PFSK-1 (cell line): ENCODE measurements around the gene FARS2.

Experiments used
- FOXP2 ChIP-seq: optimal IDR thresholded peaks from 2 replicates; pipeline ENCODE3; 2011; ENCODE audit warnings: borderline replicate concordance, control low read depth, inconsistent platforms; ENCODE audit not compliant: insufficient read depth; ENCODE audit errors: extremely low read length, extremely low read depth
- POLR2AphosphoS5 ChIP-seq: IDR thresholded peaks from 2 replicates; pipeline ENCODE4 v1.6.1; 2012; ENCODE audit warnings: low read depth, mild to moderate bottlenecking, control low read depth, low read length, moderate library complexity
- SIN3A ChIP-seq: IDR thresholded peaks from 2 replicates; pipeline ENCODE4 v1.6.1; 2012; ENCODE audit warnings: mild to moderate bottlenecking, low read length, moderate library complexity, borderline replicate concordance; ENCODE audit not compliant: insufficient read depth
- TAF1 ChIP-seq: IDR thresholded peaks from 2 replicates; pipeline ENCODE4 v1.6.1; 2012; ENCODE audit warnings: low read length, control low read depth, borderline replicate concordance; ENCODE audit not compliant: insufficient read depth
- TF ChIP-seq, protein P1 (sequence below), 2 experiments: IDR thresholded peaks; 2 replicates each; pipeline versions ENCODE4 v1.6.1 to v1.8.0; 2011 to 2012; ENCODE audit warnings: low read depth in 2 of 2, low read length in 2 of 2, control low read depth in 1 of 2, inconsistent platforms in 1 of 2, mild to moderate bottlenecking in 1 of 2, moderate library complexity in 1 of 2; ENCODE audit not compliant: insufficient read depth in 1 of 2

The FARS2 gene

DNA sequence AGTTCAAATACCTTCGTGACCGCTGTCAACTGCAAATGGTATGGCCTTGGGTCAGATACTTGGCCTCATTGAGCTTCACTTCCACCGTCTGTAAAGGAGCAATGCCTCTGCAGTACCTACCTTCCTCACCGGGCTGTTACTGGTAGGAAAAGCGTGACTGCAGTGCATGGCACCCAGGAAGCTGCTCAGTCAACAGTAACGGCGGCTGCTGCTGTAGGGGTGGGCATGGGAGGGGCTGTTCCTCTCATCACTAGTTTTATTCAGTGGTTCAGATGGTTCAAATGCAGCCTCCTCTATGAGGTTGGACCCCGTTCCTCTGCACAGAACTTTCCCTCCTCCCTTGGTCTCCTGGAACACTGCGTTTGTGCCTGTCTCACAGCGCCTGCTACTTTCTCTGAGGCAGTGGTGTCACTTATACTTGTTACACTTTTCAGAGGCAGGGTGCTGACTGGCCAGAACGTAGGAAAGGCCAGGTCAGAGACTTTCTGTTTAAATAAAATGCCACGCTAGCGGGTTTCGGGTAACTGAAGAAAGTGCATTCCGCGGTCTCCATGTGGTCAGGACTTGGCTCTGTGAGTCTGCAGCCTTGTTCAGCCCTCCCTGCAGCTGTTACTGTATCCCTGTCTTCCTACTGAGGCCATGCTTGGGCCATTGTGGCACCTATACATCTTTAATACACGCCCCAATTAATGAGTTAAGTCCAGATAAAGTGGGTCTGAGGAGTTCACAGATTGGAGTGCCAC, 465.8 kb downstream of the FARS2 start:
- TF ChIP-seq POLR2AphosphoS5 (no peak), FOXP2 (no peak), TAF1 (no peak), SIN3A (no peak)
- TF ChIP-seq, protein P1, sequence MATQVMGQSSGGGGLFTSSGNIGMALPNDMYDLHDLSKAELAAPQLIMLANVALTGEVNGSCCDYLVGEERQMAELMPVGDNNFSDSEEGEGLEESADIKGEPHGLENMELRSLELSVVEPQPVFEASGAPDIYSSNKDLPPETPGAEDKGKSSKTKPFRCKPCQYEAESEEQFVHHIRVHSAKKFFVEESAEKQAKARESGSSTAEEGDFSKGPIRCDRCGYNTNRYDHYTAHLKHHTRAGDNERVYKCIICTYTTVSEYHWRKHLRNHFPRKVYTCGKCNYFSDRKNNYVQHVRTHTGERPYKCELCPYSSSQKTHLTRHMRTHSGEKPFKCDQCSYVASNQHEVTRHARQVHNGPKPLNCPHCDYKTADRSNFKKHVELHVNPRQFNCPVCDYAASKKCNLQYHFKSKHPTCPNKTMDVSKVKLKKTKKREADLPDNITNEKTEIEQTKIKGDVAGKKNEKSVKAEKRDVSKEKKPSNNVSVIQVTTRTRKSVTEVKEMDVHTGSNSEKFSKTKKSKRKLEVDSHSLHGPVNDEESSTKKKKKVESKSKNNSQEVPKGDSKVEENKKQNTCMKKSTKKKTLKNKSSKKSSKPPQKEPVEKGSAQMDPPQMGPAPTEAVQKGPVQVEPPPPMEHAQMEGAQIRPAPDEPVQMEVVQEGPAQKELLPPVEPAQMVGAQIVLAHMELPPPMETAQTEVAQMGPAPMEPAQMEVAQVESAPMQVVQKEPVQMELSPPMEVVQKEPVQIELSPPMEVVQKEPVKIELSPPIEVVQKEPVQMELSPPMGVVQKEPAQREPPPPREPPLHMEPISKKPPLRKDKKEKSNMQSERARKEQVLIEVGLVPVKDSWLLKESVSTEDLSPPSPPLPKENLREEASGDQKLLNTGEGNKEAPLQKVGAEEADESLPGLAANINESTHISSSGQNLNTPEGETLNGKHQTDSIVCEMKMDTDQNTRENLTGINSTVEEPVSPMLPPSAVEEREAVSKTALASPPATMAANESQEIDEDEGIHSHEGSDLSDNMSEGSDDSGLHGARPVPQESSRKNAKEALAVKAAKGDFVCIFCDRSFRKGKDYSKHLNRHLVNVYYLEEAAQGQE (IDR thresholded peaks at IDR 0.05; ENCODE audit: insufficient read depth in 1 of 2, low read depth in 2 of 2, low read length in 2 of 2) = no peak

DNA sequence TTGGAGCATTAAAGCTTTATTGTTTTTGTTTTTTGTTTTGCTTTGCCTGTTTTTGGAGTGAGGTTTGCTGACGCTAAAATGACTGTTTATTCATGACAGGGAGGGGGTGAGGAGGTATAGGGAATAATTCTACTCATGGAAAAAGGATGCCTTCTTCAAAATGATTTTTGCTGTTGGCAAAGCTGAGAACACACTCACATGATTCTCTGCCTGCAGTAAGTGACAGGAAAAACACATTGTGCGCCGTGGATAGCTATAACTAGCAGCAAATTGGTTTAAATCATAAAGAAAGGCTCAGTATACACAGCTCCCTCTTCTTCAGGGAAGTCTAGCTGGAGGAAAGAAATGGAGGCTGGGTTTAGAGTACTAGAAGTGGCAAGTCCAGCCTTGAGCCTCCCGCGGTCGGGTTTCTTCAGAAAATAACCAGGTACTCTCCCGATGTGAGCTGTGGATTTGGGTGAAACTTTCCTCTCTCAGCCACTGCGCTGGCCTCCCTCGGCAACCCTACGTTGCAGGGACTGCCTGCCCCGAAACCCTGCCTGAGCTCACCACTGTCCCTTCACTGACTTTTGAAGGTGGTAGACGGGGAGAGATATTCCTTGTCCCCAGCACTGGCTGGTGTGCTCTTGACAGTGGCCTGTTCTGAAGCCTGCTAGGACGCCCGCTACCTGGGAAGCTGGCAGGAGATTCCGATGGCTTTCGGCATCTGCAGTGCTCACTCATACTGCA, 467.2 kb downstream of the FARS2 start:
- TF ChIP-seq SIN3A = no peak
- TF ChIP-seq FOXP2 = no peak
- TF ChIP-seq TAF1 = no peak
- no peak for TF ChIP-seq POLR2AphosphoS5
- TF ChIP-seq, protein P1 (IDR thresholded peaks at IDR 0.05; ENCODE audit: insufficient read depth in 1 of 2, low read depth in 2 of 2, low read length in 2 of 2) = no peak

DNA sequence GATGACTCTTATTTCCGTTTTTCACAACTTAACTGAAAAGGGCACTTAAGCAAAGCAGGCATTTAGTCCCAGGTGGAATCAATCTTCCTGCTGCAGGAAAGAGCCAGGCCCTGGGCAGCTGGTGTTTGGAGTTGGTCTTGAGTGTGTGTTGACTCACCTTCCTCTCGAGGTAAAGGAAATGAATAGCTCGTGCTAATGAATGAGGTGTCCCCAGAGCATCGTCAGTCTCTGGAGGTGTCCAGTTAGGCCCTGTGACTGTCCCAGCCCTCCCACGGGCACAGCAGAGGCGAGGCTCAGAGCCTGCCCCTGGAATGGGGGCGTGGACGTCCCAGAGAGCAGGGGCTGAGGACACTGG, 467.7 kb downstream of the FARS2 start:
- TF ChIP-seq POLR2AphosphoS5 (no peak), FOXP2 (no peak), SIN3A (no peak), TAF1 (no peak)
- TF ChIP-seq, protein P1 (IDR thresholded peaks at IDR 0.05; ENCODE audit: insufficient read depth in 1 of 2, low read depth in 2 of 2, low read length in 2 of 2) = no peak

DNA sequence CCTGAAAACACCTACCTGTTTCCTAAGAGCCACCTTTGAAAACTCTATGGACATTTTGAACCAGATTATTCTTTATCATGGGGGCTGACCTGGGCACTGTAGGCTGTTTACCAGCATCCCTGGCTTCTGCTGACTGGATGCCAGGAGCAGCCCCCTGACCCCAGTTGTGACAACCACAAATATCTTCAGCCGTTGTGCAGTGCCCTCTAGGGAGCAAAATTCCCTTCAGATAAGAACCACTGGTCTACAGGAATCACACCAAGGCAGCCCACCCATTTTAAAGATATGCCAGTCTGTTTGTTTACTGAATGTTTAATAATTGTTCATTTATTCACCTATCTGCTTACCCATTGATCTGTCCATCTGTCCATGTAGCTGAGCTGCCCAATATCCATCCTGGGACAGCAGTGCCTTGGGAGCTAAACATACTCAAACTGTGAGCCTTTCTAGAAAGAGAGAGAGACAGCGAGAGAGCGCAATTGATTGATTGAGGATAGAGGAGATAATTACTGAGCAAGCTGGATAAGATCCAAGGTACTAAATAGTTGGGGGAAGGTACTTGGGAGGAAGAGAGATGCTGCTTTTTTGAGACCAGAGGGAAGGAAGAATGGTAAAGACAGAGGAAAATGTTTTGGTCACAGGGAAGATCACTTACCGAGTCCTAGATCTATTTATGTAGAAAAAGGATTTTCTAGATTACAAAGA, 468.7 kb downstream of the FARS2 start:
- no peak for TF ChIP-seq POLR2AphosphoS5
- no peak for TF ChIP-seq TAF1
- TF ChIP-seq SIN3A = no peak
- TF ChIP-seq, protein P1 (IDR thresholded peaks at IDR 0.05; ENCODE audit: insufficient read depth in 1 of 2, low read depth in 2 of 2, low read length in 2 of 2) = no peak
- no peak for TF ChIP-seq FOXP2
